PC-3 (cell line): ENCODE measurements around the gene GCC2. TPM values are rescaled to one million over a fixed set of nuclear protein-coding genes. Genes with fewer than 3 reads are reported as not detected.
A peak's percentile ranks its signal among the peaks of the same experiment; 100 is the strongest.

Experiments used
- ATAC-seq: fragments of 200-7000 bp; cut with Tn5 transposase; 2 replicates; pipeline ENCODE4 v1.9.1; 2020; ENCODE audit warnings: mild to moderate bottlenecking, moderate library complexity
- BruUV-seq: library from RNA; stranded (reverse); fragments of 400-500 nt; replicated peaks from 2 replicates; lab custom pipeline; 2021; lab: Mats Ljungman, UMichigan
- CTCF ChIA-PET: fragments of 300-600 bp; sonication (Branson Sonifier 250); formaldehyde crosslinking; loops from one replicate; lab custom pipeline; 2022; ENCODE audit warnings: antibody characterized with exemption; lab: Charles Lee
- POLR2A ChIA-PET: fragments of 300-600 bp; sonication (Branson Sonifier 250); formaldehyde crosslinking; loops from one replicate; lab custom pipeline; 2022; ENCODE audit warnings: antibody characterized with exemption; ENCODE audit not compliant: unreplicated experiment; lab: Charles Lee
- DNase-seq: peaks from one replicate; pipeline ENCODE4 v3.0.0-alpha.2; 2015
- H2AFZ ChIP-seq: fragments of 300-600 bp; sonication (generic); 2 replicates; pipeline ENCODE4 v1.6.0; 2016; ENCODE audit warnings: antibody characterized with exemption, low read length
- H3F3A ChIP-seq: fragments of 300-600 bp; sonication (generic); one replicate; pipeline ENCODE4 v1.6.0; 2017; ENCODE audit warnings: antibody characterized with exemption, low read length, control low read depth, mild to moderate bottlenecking; ENCODE audit not compliant: unreplicated experiment
- H3K27ac ChIP-seq: fragments of 300-600 bp; sonication (generic); 2 replicates; pipeline ENCODE4 v1.5.1; 2016; ENCODE audit warnings: mild to moderate bottlenecking, low read length
- H3K27me3 ChIP-seq: fragments of 300-600 bp; sonication (generic); 2 replicates; pipeline ENCODE4 v1.6.1; 2016; ENCODE audit warnings: low read length, mixed read lengths
- H3K36me3 ChIP-seq: fragments of 300-600 bp; sonication (generic); 2 replicates; pipeline ENCODE4 v1.6.1; 2016; ENCODE audit warnings: low read depth, mixed run types, low read length, mixed read lengths
- H3K4me1 ChIP-seq: fragments of 300-600 bp; sonication (generic); 2 replicates; pipeline ENCODE4 v1.5.1; 2016; ENCODE audit warnings: low read length; ENCODE audit not compliant: insufficient read depth
- H3K4me2 ChIP-seq: fragments of 300-600 bp; sonication (generic); 2 replicates; pipeline ENCODE4 v1.6.0; 2016; ENCODE audit warnings: low read length
- H3K4me3 ChIP-seq: fragments of 300-600 bp; sonication (generic); 2 replicates; pipeline ENCODE4 v1.5.1; 2016; ENCODE audit warnings: mild to moderate bottlenecking, low read length, mixed read lengths
- H3K79me2 ChIP-seq: fragments of 300-600 bp; sonication (generic); 2 replicates; pipeline ENCODE4 v1.6.1; 2017; ENCODE audit warnings: low read length, mixed read lengths
- H3K9ac ChIP-seq: fragments of 300-600 bp; sonication (generic); 2 replicates; pipeline ENCODE4 v1.6.0; 2016; ENCODE audit warnings: mild to moderate bottlenecking, low read length
- H3K9me2 ChIP-seq: fragments of 300-600 bp; sonication (generic); replicated peaks from 2 replicates; pipeline ENCODE4 v1.6.1; 2016; ENCODE audit warnings: mixed run types, low read length, mixed read lengths
- H3K9me3 ChIP-seq: fragments of 300-600 bp; sonication (generic); 2 replicates; pipeline ENCODE4 v1.6.1; 2016; ENCODE audit warnings: low read length, mixed read lengths
- H4K20me1 ChIP-seq: fragments of 300-600 bp; sonication (generic); 2 replicates; pipeline ENCODE4 v1.6.1; 2016; ENCODE audit warnings: low read length, mixed read lengths
- EZH2 ChIP-seq: fragments of 300-600 bp; sonication (generic); IDR thresholded peaks from one replicate; pipeline ENCODE4 v1.6.1; 2017; ENCODE audit warnings: antibody characterized with exemption, mild to moderate bottlenecking, low read length; ENCODE audit not compliant: unreplicated experiment
- EZH2phosphoT487 ChIP-seq: fragments of 300-600 bp; sonication (generic); IDR thresholded peaks from 2 replicates; pipeline ENCODE4 v1.6.1; 2018; ENCODE audit warnings: mild to moderate bottlenecking, antibody characterized with exemption, low read length, borderline replicate concordance
- intact Hi-C: fragments of 100-400 bp; cut with micrococcal nuclease; formaldehyde crosslinking; loops from 2 replicates; pipeline ENCODE4 v1.9.0; 2023
- total RNA-seq: library from RNA; depleted of rRNA; stranded (reverse); fragments of >200 nt; gene quantifications from 2 replicates; pipeline ENCODE4 v1.2.3, GENCODE V29; 2014
- TF ChIP-seq, protein P1 (sequence below): fragments of 300-600 bp; sonication (generic); conservative IDR thresholded peaks from 2 replicates; pipeline ENCODE4 v1.5.1; 2017; ENCODE audit warnings: antibody characterized with exemption, low read depth, mild to moderate bottlenecking, low read length

GCC2 gene
- total RNA-seq, 1 experiment from 2014 or later, result 10.1 TPM

DNA sequence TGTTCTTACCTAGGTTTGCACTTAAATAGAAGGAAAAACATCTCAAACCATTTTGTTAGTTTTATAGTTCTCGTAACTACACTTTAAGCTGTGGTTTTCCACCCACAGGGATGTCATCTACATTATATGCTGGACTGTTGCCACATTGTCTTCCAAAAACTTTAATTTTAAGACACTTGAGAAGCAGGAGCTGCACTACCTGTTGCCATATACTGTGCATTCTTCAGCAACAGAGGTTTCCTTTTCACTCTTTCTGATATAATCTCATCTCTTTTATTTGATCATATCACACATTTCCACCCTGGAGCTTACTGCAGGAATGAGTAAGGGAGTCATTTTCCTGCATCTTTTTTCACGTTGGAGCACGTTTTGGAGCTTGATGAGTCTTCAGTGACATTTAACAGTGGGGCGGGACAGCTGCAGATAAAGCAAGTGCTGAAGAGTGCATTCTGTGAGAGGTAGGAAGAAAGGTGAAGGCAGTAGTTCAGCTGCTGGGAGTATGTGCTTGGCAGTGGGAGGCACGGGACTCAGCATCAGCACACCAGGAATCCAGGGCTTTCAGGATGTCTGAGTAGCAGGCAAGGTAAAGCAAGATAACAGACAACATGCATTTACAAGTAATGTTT, 89.1 kb downstream of the GCC2 start:
- no peaks in the 10 kb centered on the region for H3K27me3 ChIP-seq
- peak overlapping the region; percentile 21; the same call in 1 of the 2 replicates for H3K27ac ChIP-seq
- DNase-seq, result peak; percentile 68
- H4K20me1 ChIP-seq, result peaks cover 34% of the 10 kb centered on the region
- no TSS peak for BruUV-seq
- POLR2A ChIA-PET, result interaction anchor here (0.5 kb wide), 1 partner anchor 32 kb away, joined by 4 read pairs; no protein-coding TSS in a partner anchor
- ATAC-seq, result peak; percentile 7
- peak overlapping the region; percentile 29; the same call in 1 of the 2 replicates for H3K4me3 ChIP-seq
- CTCF ChIA-PET, result no interaction called here
- peaks cover 84% of the 10 kb centered on the region for H3K79me2 ChIP-seq
- H3K36me3 ChIP-seq, result no peaks in the 10 kb centered on the region
- H3K4me1 ChIP-seq, result peaks cover 31% of the 10 kb centered on the region
- peak overlapping the region; percentile 85 for H3K4me2 ChIP-seq
- intact Hi-C loops, result no loop called here
- H3K9me2 ChIP-seq, result no peaks in the 10 kb centered on the region
- no peaks in the 10 kb centered on the region for H3F3A ChIP-seq
- no peak overlapping the region for H2AFZ ChIP-seq
- TF ChIP-seq EZH2phosphoT487, result no peak
- TF ChIP-seq EZH2, result no peak
- TF ChIP-seq, protein P1, sequence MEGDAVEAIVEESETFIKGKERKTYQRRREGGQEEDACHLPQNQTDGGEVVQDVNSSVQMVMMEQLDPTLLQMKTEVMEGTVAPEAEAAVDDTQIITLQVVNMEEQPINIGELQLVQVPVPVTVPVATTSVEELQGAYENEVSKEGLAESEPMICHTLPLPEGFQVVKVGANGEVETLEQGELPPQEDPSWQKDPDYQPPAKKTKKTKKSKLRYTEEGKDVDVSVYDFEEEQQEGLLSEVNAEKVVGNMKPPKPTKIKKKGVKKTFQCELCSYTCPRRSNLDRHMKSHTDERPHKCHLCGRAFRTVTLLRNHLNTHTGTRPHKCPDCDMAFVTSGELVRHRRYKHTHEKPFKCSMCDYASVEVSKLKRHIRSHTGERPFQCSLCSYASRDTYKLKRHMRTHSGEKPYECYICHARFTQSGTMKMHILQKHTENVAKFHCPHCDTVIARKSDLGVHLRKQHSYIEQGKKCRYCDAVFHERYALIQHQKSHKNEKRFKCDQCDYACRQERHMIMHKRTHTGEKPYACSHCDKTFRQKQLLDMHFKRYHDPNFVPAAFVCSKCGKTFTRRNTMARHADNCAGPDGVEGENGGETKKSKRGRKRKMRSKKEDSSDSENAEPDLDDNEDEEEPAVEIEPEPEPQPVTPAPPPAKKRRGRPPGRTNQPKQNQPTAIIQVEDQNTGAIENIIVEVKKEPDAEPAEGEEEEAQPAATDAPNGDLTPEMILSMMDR, result no peak
- no peaks in the 10 kb centered on the region for H3K9me3 ChIP-seq
- no peak overlapping the region for H3K9ac ChIP-seq

DNA sequence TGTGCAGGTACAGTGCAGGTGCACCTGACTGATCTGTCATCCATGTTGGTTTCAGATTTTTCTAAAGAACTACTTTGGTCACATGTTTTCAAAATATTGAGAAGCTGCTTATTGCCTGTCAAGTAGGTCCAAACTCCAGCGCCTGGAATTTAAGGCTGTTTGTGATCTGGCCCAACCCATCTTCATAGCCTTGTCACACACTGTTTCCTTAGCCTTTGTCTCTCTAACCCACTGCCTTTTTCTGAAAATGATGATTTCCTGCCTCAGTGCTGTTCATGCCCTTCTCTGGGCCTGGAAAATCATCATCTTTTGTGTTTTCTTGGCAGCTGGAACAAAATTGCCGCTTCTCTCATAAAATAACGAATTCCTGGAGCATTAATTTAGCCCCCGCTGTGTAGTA, 92.4 kb downstream of the GCC2 start:
- no peaks in the 10 kb centered on the region for H3K9me2 ChIP-seq
- peaks cover 22% of the 10 kb centered on the region for H3K4me1 ChIP-seq
- H3K36me3 ChIP-seq, result no peaks in the 10 kb centered on the region
- H3K27ac ChIP-seq, result no peak overlapping the region
- CTCF ChIA-PET, result no interaction called here
- no peak for DNase-seq
- peaks cover 84% of the 10 kb centered on the region for H3K79me2 ChIP-seq
- no TSS peak for BruUV-seq
- H3F3A ChIP-seq, result no peaks in the 10 kb centered on the region
- POLR2A ChIA-PET, result no interaction called here
- H3K4me3 ChIP-seq, result no peak overlapping the region
- H2AFZ ChIP-seq, result no peak overlapping the region
- H3K9me3 ChIP-seq, result no peaks in the 10 kb centered on the region
- no peak overlapping the region for H3K9ac ChIP-seq
- no peak for TF ChIP-seq EZH2phosphoT487
- TF ChIP-seq, protein P1, result no peak
- no peak for TF ChIP-seq EZH2
- ATAC-seq, result no peak
- H3K4me2 ChIP-seq, result no peak overlapping the region
- H4K20me1 ChIP-seq, result peaks cover 24% of the 10 kb centered on the region
- H3K27me3 ChIP-seq, result no peaks in the 10 kb centered on the region
- intact Hi-C loops, result no loop called here

DNA sequence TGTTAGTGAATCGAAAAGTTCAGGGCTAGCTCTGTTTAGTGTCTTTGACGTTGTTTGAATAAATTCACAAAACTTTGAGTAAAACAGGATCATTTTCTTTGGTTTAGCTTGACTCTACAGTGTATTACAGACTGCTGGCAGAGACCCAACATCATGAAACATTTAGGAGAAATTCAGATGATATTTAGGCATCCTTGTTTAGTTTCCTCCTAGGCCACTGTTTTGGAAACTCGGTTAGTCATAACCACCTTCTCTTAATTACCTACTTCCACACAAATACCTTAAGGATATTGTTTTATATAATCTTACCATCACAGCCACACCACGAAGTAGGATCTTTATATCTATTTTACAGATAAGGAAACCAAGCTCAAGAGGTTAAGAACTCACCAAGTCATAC, 93.1 kb downstream of the GCC2 start:
- Histone ChIP-seq H3F3A (no peaks in the 10 kb centered on the region), H2AFZ (no peak overlapping the region), H3K27ac (no peak overlapping the region), H4K20me1 (peaks cover 18% of the 10 kb centered on the region), H3K4me2 (no peak overlapping the region), H3K4me3 (no peak overlapping the region), H3K9ac (no peak overlapping the region), H3K9me3 (no peaks in the 10 kb centered on the region), H3K9me2 (no peaks in the 10 kb centered on the region), H3K79me2 (peaks cover 84% of the 10 kb centered on the region), H3K4me1 (peaks cover 16% of the 10 kb centered on the region), H3K36me3 (no peaks in the 10 kb centered on the region), H3K27me3 (no peaks in the 10 kb centered on the region)
- CTCF ChIA-PET, result no interaction called here
- no TSS peak for BruUV-seq
- ATAC-seq (no peak), DNase-seq (no peak)
- POLR2A ChIA-PET, result interaction anchor here (0.6 kb wide), 1 partner anchor 191 kb away, joined by 4 read pairs; no protein-coding TSS in a partner anchor
- TF ChIP-seq, protein P1, result no peak
- TF ChIP-seq EZH2phosphoT487 (no peak), EZH2 (no peak)
- intact Hi-C loops, result no loop called here
